SKM-1 (cell line): ENCODE measurements around the gene BHLHE41.
A peak's percentile ranks its signal among the peaks of the same experiment; 100 is the strongest.

Experiments
- DNase-seq: peaks from one replicate; lab custom pipeline; 2025; ENCODE audit not compliant: unreplicated experiment; lab: John Stamatoyannopoulos, UW

BHLHE41 gene

DNA sequence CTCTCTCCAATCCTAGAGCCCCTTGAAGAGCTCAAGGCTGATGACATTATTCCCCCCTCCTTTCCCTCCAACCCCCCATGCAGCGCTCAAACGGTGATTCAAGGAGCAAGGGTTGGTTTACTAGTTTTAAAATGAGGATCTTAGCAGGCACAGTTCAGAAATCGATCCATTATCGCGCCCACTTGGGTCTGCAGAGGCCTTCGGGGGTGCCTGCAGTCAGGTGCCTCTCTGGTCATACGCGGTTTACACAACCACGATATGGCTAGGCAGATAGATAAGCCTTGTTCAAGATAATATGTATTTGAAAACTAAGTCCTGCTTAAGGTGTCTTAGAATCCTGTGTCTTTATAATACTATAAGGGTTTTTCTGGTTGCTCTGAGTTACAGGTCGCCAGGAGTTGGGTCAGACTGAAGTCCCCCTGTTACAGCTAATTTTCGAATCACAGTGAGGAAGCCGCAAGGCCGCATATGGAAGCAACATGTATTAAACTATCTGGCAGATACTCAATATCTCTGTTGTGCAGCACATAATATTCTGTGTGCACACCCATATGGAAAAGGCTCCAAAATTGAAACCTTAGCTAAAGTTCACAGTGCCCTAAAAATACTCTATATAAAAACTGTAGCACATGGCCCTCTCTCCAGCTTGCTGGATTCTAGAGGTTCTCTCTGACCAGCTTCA is 10.0 kb downstream of the BHLHE41 start:
- DNase-seq = no peak

DNA sequence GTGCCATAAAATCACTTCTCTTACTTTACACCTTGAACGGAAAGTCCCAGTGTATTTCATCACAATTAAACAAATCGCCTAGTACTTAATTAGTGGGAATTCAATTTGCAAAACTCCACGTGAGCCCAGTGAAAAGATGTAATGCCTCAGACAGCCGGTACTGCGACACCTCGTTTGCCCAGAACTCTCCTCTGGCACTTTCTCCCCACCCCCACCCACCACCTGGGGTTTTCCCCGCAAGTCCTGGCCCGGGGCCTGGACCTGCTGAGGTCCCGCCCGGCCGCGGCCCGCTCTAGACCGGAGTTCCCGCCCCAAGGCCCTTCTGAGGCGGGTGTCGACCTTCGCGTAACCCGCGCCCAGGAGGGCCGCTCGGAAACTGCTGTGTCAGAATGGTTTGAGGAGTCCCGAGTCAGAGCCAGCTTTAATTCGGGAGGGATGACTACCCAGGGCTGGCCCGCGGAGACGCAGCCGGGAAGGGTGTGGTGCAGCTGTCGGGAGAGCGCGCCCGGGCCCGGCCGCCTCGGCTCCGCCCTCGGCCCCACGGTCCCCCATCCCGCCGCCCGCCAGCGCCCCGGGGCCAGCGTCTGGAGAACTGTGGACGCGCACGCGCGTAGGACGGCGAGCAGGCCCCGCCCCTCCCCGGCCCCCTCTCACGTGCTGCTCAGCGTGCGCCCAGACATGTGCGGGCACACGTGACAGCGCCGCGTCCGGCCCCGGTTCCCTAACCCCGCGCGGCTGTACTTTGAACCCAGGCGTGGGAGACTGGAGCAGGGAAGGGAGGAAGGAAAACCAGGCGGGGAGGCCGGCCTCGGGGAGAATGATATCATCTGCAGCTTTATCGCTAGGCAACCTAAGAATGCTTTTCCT is 10.8 kb downstream of the BHLHE41 start:
- no peak for DNase-seq

DNA sequence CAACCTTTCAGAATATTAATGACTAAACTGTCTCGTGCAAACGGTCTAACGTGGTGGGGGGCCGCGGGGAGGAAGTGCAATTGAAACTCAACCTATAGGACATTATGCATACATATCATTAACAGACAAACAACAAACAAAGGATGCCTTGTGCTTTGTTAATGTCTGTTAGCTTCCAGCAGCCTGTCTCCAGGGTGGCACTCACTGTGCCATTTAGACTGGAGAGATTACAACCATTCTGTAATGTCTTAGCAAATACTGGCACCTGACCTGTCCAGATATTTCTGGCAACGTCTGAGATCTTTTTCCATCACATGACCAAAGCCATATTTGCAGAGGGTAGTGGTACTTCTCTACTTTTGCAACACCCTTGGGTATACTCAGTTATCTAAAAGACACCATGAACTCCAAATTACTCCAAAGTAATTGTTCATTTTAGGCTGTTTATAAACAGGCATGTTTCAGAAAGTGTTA is 11.6 kb downstream of the BHLHE41 start:
- no peak for DNase-seq

DNA sequence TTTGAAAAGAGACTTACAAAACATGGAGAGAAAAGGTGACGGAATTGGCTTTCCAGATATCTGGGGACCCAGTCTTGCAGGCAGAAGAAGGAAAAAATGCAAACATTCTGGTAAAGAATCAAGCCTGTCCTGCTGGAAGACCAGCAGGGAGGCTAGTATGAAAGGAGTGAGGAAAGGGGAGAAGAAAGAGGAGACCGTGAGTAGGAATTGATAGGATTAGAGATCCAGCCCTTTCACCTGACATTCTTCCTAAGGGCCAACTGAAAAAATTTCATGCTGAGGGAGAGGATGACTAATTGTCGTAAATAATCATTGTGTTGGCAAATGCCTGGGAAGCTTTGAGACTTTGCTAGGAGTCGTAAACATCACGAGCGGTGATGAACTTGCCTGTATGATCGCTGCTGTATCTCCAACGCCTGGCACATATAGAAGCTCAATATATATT is 12.1 kb downstream of the BHLHE41 start:
- no peak for DNase-seq

DNA sequence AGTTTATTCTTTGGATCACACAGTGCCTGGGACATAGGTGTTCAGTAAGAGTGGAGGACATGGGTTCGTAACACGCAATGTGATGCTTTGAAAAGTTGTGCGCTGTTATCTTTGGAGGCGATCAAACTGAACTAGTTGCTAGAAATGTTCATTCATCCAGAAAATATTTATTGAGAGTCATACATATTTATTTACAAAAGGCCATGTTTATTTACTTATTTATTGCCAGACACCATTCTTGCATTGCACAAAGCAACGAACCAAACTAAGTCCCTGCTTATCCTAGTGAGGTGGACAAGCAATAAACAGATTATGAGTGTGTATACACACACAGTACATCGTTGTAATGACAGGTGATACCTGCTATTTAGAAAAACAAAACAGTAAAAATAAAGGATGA is 12.6 kb downstream of the BHLHE41 start:
- no peak for DNase-seq

DNA sequence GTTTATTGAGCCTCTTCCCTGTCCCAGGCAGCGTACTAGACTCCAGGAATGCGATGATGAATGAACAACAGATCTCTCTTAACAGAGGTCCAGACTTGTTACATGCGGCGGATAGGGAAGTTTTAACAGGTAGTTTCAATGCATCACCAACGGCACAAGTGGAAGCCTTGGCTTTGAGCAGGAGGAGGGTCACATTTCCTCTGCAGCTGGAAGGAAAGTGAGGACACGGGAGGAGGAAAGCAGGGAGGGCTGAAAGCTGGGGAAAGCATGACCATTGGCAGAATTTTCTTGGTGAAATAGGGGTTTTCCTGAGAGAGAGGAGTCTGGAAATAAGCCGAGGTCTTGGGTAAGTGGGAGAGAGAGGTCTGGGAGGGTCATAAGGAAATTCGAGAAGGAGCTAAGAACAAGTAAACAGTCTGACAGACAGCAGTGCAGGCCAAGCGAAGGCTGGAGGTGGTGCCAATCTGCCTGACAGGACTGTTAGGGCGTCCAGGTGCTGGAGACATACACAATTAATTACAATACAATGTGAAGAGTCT is 15.4 kb downstream of the BHLHE41 start:
- DNase-seq = no peak

DNA sequence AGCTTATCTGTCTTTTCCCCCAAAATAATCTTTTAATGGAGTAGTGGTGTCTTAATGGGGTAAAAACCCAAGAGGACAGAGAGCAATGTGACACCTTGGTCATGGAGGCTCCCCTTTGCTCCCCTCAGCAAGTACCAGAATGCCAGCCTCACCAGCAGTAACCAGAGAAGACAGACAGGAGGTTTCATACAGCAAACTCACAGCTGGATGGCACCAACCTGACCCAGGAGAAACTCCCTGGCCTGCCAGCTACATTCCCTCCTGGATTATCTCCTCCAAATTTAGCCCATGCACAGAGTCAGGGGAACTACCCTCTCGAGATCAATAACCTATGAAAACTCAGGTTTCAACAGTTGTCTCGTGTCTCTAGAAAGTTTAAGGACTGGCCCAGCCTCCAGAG is 15.9 kb downstream of the BHLHE41 start:
- DNase-seq = no peak

DNA sequence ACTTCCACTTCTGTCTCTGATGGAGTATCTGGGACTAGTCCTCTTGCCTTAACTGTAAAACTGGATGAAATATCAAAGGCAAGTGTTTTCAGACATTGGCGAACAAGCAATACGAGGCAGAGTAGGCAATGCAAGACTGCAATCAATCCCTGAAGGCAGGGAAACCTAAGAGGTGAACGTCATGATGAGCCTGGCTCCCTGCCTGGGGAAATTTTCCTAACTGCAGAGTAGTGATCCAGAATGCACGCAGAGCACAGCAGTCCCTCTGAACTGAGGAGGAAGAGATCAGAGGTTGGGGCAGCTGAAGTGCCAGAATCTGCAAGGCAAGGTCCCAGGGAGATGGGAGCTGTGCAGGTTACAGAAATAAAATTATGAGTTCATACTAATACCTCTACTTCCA is 18.5 kb downstream of the BHLHE41 start:
- no peak for DNase-seq

DNA sequence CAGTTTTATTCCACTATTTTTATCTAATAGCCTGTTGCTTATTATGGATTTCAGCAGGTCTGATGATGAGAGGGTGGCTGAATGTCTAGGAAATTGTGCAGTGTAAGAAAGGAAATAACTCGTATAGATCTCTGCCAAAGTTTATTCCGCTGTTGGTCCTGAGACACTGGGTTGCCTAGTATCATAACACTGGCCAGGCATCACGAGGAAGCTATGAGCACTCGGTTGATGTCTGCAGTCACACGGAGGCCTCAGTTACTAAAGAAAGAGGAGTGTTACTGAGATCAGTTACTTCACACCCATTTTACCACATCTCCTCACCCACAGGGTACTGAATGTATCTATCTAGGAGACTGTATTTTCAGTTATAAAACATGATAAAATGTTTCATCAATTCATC is 21.9 kb downstream of the BHLHE41 start:
- DNase-seq = no peak

DNA sequence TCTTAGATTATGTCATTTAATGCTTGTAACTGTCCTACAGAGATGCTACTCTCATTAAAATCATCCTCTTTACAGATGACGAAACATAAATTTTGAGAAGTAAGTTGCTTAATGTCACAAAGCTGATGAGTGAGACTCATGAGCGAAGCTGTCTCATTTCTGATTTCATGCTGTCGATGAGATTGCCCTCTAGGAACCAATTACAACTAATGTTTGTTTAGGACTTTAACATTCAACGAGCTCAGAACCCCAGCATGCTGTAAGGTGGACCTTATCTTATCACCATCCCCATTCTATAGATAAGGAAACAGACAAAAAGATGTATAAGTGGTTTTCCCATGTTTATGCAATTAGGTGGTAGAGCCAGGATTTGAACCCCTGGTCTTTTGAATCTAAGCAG is 23.1 kb downstream of the BHLHE41 start:
- no peak for DNase-seq

DNA sequence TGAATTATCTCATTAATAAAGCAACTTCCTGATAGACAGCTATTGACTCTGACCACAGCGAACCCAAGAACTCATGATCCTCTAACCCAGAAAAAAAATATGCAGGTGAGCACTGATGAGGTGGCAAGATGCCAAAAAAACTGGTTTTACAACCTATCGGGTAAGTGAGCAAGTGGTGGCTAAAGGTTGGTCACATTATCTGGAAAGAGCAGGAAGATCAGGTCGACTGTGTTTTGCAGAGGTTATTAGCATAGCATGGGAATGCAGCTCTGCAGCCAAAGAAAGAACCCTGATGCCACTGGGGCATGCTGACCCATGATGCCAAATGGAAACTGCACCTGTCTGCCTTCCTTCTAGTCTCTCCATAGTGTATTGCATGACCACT is 23.5 kb downstream of the BHLHE41 start:
- no peak for DNase-seq

DNA sequence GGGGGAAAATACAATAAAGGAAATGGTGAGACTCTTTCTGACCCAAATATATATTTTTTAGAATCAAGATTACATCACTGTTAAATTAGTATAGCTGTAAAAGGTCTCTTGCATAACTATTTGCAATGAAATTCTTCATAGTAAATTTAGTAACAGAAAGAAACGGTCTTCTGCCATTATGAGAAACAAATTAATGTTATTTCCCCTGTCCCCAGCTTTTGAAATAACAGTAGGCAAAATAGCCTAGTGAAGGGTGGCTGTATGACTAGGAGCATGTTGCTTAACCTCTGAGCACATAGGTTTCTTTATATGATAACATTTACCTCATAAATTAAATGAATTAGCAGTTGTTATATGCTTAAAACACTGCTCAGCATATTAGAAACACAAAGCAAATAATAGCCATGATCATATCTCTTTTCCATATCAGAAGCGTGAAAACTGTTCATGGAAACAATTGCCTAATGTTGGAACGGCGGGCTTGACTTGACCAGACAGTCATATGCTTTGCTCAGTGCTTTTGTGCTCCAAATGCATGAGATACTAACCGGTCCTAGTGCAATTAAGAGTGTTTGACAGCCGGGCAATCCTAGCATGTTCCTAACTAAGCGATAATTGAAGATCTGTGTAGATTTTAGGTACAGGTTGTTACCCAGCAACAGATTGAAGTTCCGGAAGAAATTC is 24.0 kb downstream of the BHLHE41 start:
- DNase-seq = no peak

DNA sequence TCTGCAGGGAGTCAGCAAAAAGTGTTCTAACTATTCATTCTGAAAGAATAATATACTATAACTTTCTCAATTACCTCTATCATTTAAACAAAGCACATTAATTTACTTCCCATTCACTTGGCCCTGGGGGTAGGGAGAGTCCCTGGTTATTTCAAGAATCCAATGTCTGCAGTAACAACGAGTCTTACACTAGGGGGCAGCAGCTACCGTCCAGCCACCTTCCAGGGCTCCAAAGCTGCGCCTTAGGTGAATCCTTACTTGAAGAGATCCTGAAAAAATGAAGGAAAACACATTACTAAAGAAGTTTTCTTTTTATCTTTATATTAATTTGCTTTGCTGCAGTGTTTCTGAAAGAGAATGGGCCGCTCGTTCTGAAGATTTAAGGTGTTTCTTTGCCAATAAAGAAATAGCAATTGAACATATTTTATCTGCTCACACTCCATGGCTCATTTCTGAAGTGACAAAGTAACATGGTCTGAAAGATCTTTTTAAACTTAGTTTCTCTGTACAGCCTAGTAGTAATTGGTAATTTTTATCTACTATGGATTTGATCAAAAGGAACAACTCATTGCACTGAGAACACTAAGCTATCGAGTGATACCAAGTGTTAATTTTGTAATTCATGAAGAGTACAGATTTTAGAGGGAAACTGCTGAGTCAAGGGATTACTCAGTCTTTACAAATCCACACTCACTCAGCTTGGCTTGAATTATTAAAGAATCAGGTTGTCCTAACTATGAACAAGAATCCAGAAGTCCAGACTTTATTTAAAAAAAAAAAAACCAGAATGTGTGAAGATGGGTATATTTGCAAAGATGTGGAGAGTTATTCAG is 27.6 kb downstream of the BHLHE41 start:
- DNase-seq = peak; percentile 2

DNA sequence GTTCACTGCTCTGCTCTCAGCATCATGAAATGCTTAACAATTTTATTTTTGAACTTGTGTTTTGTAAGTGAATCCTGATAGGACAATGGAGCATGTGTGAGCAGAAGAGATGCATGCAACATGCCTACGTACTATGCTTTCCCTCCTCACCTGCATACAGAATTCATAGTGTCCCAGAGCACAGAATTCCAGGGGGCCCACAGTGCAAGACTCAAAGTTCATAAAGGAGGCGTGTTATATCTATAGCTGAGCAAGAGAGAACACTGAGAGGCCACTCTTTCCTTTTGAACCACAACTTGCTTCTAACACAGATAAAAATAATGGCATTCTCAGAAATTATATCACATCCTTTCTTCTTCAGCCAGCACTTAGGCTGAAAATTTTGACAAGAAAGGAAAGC is 28.8 kb downstream of the BHLHE41 start:
- no peak for DNase-seq

DNA sequence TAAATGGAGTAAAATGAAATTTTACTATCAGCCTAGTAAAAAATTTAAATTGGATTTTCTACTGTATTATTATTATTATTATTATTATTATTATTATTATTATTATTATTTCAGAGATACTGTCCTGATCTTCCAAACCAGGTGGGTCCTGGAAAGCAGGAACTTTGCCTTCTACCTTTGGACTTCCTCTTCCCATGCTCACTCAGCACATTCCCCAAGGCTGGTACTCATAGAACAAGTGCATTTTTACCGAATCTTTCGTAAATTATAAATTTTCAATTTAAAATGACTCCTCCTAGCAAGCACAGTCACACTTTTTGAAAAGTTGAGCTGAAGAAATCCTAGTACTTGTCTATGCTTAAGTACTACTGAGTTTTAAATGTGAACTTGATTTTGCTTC is 29.7 kb downstream of the BHLHE41 start:
- DNase-seq = no peak

DNA sequence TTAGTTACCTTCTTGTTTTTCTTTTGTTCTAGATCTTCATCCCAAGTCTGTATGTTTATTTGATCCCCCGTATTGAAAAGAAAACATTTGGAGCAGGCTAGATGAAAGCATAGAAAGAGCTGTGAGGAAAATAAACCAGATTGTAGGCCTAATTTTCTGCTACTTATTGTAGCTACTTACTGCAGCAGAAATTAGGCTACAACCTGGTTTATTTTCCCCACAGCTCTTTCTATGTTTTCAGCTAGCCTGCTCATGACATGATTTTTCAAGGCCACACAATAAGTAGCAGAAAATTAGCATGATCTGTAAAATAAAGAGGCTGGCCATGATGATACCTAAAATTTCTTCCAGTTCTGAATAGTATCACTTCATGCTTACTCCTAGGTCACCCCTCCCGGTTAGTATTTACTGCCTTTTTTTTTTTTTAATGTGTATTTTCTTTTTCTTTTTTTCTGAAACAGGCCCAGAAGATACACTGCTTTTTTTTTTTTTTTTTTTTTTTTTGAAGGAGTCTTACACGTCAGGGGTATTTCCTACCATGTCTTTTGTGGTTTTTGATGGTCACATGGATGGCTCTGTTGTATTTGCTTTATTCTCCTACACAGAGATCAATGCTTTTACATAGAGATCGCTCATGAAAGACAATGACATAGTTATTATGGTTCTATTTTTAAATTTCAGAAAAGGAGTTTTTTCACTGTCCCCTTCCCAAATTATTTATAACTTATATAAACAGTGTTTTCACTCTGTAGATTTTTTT is 32.3 kb downstream of the BHLHE41 start:
- DNase-seq = no peak

DNA sequence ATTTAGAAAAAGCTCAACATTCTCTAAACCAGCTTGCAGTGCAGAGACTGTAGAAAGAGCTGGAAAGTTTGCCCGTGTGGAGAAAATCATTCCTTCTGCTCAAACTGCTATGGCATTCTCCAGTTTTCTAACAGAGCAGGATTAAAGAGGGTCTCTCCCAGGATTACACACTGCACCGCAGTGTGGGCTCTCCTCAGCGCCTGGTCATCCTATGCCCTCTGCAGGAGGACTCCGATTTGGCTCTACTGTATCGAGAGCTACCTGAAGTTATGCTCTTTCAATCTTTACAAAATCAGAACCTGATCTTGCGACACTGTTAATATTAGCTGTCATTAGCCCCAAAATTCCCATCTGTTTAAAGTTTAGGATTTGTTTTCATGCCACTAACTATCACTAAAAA is 33.0 kb downstream of the BHLHE41 start:
- no peak for DNase-seq

DNA sequence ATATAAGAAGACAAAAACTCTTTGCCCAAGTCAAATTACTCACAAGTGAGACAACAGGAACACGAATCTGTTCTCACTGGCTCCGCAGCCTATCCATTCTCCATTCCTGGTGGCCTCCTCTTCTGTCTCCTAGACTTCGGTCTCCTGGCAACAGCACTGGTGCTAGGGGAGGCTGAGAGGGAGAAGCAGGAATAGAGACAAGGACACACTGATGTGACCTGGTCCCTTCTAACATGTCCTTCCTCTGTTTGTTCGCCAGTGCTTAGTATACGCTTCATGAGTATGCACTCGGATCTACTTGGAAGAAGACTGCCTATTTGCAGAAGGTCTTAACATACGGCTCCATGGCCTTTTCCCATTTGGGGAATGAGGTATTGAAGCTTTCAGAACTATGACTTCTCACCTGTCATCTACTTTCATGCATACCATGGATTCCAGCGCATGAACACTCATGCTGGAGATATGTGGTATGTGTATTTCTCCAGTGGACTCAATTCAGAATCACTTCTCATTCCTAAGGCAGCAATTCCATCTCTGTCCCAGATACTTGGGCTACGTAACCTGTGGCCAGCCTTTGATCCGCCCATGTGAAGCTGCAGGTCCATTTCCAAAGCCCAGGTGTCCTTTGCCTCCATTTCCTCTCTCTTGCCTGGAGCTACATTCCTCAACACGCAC is 33.9 kb downstream of the BHLHE41 start:
- DNase-seq = no peak

DNA sequence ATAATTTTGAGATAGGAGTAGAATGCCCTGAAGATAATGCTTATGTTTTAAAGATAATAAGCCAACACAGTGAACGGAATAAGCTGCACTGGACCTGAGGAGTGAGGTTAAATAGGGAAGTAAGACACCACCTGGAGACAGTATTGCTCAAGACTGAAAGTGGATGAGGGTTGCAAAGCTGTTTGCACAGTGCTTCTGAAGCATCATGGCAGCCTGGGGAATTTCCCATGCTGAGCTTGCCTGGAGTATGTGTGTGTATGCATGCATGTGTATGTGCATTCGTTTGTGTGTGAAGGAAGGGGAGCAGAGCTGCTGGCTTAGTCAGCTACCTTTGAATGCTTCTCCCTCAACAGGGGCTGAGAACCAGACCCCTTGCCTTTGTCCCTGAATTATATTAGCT is 35.8 kb downstream of the BHLHE41 start:
- DNase-seq = no peak
